Endothelial cell of umbilical vein (primary cell): ENCODE results near the gene PPFIA2. TPM values are rescaled to one million over a fixed set of nuclear protein-coding genes. Genes with fewer than 3 reads are reported as not detected.

Source experiments
- BruUV-seq: library from RNA; stranded (reverse); fragments of 400-500 nt; replicated peaks from 2 replicates; lab custom pipeline; 2021; lab: Mats Ljungman, UMichigan
- CTCF ChIA-PET: fragments of 300-600, 350-600 bp; sonication (Branson Sonifier 250); formaldehyde crosslinking; loops from one replicate; lab custom pipeline; 2021; ENCODE audit warnings: antibody characterized with exemption, inconsistent platforms; lab: Charles Lee
- POLR2A ChIA-PET: fragments of 300-600, 350-600 bp; sonication (Branson Sonifier 250); formaldehyde crosslinking; loops from one replicate; lab custom pipeline; 2021; ENCODE audit warnings: antibody characterized with exemption, inconsistent platforms; lab: Charles Lee
- DNase-seq: peaks from one replicate; pipeline ENCODE4 v3.0.0-alpha.2; 2011; ENCODE audit warnings: low read depth, low spot score
- FAIRE-seq: peaks from 2 replicates; lab custom pipeline; 2011; peaks lifted over from hg19 to GRCh38; lab: Jason Lieb, UNC
- H2AFZ ChIP-seq: 2 replicates; pipeline ENCODE4 v1.6.0; 2012; ENCODE audit warnings: low read depth, low read length, control low read depth, inconsistent platforms
- H3K27ac ChIP-seq: 2 replicates; pipeline ENCODE4 v1.5.1; 2011; ENCODE audit warnings: low read depth, mild to moderate bottlenecking, control low read depth, low read length, moderate library complexity; ENCODE audit not compliant: insufficient read depth
- H3K27me3 ChIP-seq, 2 experiments: 2 replicates each; pipeline versions ENCODE4 v1.6.0 to v1.6.1; 2011; ENCODE audit warnings: low read length in 2 of 2, mixed read lengths in 1 of 2; ENCODE audit not compliant: control insufficient read depth in 2 of 2, insufficient read depth in 2 of 2
- H3K36me3 ChIP-seq, 2 experiments: 2 replicates in 1 of 2; 3 replicates in 1 of 2; pipeline ENCODE4 v1.5.1; 2011; ENCODE audit warnings: low read length in 2 of 2, mild to moderate bottlenecking in 1 of 2, moderate library complexity in 1 of 2; ENCODE audit not compliant: control insufficient read depth in 2 of 2, insufficient read depth in 2 of 2; ENCODE audit errors: extremely low read depth in 1 of 2
- H3K4me1 ChIP-seq: 3 replicates; pipeline ENCODE4 v1.5.1; 2011; ENCODE audit warnings: mild to moderate bottlenecking, low read length; ENCODE audit not compliant: control insufficient read depth, insufficient read depth; ENCODE audit errors: extremely low read depth
- H3K4me2 ChIP-seq: 2 replicates; pipeline ENCODE4 v1.6.1; 2011; ENCODE audit warnings: low read length, control low read depth, mixed read lengths; ENCODE audit not compliant: insufficient read depth
- H3K4me3 ChIP-seq, 3 experiments: fragments of 200-600 bp in 1 of 3; sonication (generic), shearing (Covaris generic) in 1 of 3; replicated peaks in 1 of 3; 2 replicates each; pipeline ENCODE4 v1.5.1; 2011 to 2016; ENCODE audit warnings: control low read depth in 3 of 3, low read length in 3 of 3, mild to moderate bottlenecking in 2 of 3, inconsistent platforms in 1 of 3, low read depth in 1 of 3, moderate library complexity in 1 of 3; ENCODE audit not compliant: insufficient read depth in 1 of 3
- H3K79me2 ChIP-seq: 2 replicates; pipeline ENCODE4 v1.6.0; 2012; ENCODE audit warnings: low read length, inconsistent platforms; ENCODE audit not compliant: control insufficient read depth, insufficient read depth
- H3K9ac ChIP-seq: replicated peaks from 2 replicates; pipeline ENCODE3; 2011; ENCODE audit warnings: low read length, control low read depth; ENCODE audit not compliant: insufficient read depth; ENCODE audit errors: extremely low read depth
- H3K9me1 ChIP-seq: replicated peaks from 3 replicates; pipeline ENCODE4 v1.6.0; 2011; ENCODE audit warnings: mild to moderate bottlenecking, low read length; ENCODE audit not compliant: control insufficient read depth, insufficient read depth; ENCODE audit errors: extremely low read depth
- H3K9me3 ChIP-seq: replicated peaks from 2 replicates; pipeline ENCODE4 v1.5.1; 2012; ENCODE audit warnings: low read length, inconsistent platforms; ENCODE audit not compliant: control insufficient read depth, insufficient read depth
- H4K20me1 ChIP-seq: replicated peaks from 2 replicates; pipeline ENCODE3; 2011; ENCODE audit warnings: mild to moderate bottlenecking, low read length; ENCODE audit not compliant: control insufficient read depth, insufficient read depth; ENCODE audit errors: extremely low read depth
- CTCF ChIP-seq, 2 donors: IDR thresholded peaks; 1 replicate in 1 of 2; 2 replicates in 1 of 2; pipeline ENCODE4 v1.5.1; 2011; ENCODE audit warnings: low read length in 2 of 2, mild to moderate bottlenecking in 2 of 2, moderate library complexity in 2 of 2, control low read depth in 1 of 2, inconsistent platforms in 1 of 2, low read depth in 1 of 2; ENCODE audit not compliant: insufficient read depth in 1 of 2; ENCODE audit errors: extremely low read depth in 1 of 2
- EZH2 ChIP-seq: IDR thresholded peaks from 2 replicates; pipeline ENCODE4 v1.6.1; 2012; ENCODE audit warnings: borderline replicate concordance, low read depth, mild to moderate bottlenecking, moderate library complexity, low read length, inconsistent platforms; ENCODE audit not compliant: severe bottlenecking
- FOS ChIP-seq: IDR thresholded peaks from 2 replicates; pipeline ENCODE4 v1.6.1; 2011; ENCODE audit warnings: mild to moderate bottlenecking, low read length, moderate library complexity, borderline replicate concordance; ENCODE audit not compliant: insufficient read depth
- GATA2 ChIP-seq: IDR thresholded peaks from 2 replicates; pipeline ENCODE4 v1.7.0; 2011; ENCODE audit warnings: low read depth, mild to moderate bottlenecking, moderate library complexity, mixed read lengths, low read length; ENCODE audit not compliant: insufficient read length, insufficient read depth
- JUN ChIP-seq: IDR thresholded peaks from 2 replicates; pipeline ENCODE4 v1.6.1; 2011; ENCODE audit warnings: borderline replicate concordance, low read depth; ENCODE audit not compliant: insufficient read length, insufficient read depth
- MYC ChIP-seq: IDR thresholded peaks from one replicate; pipeline ENCODE4 v1.6.1; 2011; ENCODE audit warnings: mild to moderate bottlenecking, low read depth, low read length
- POLR2A ChIP-seq: IDR thresholded peaks from 2 replicates; pipeline ENCODE4 v1.6.1; 2012; ENCODE audit warnings: low read depth, mild to moderate bottlenecking, control low read depth, low read length
- POLR2AphosphoS5 ChIP-seq: IDR thresholded peaks from 2 replicates; pipeline ENCODE4 v1.6.1; 2012; ENCODE audit warnings: low read depth, mild to moderate bottlenecking, control low read depth, low read length, moderate library complexity; ENCODE audit not compliant: insufficient read depth
- dilution Hi-C: fragments of 300-500 bp; cut with MboI; formaldehyde crosslinking; loops from one replicate; pipeline ENCODE4 v1.15.0; 2019; ENCODE audit warnings: low sequenced_read_pairs; ENCODE audit not compliant: extremely low pct_ligation_motif_present
- intact Hi-C: fragments of 100-400 bp; cut with micrococcal nuclease; formaldehyde crosslinking; loops from one replicate; pipeline ENCODE4 v1.10.0; 2022
- polyA plus RNA-seq, 4 experiments: library from polyadenylated mRNA; depleted of rRNA in 3 of 4; stranded (reverse) in 3 of 4; unstranded in 1 of 4; fragments of >200 nt; gene quantifications; 2 replicates each; pipeline versions ENCODE4 v1.2.1 to v1.2.3, GENCODE V29; 2011 to 2012; ENCODE audit warnings: missing spikeins in 1 of 4
- total RNA-seq: library from RNA; stranded (reverse); gene quantifications from 2 replicates; pipeline ENCODE4 v1.2.3, GENCODE V29; 2021
- TF ChIP-seq, protein P1 (sequence below): IDR thresholded peaks from 2 replicates; pipeline ENCODE4 v1.6.1; 2011; ENCODE audit not compliant: insufficient read depth, insufficient read length

The PPFIA2 gene
- total and polyA plus RNA-seq, 2 donors (not counting 3 experiments of a cell fraction or from before 2014, with no cell fraction given), result not detected

- Histone ChIP-seq H3K4me2 (no peak overlapping the region), H3K4me1 (no peaks in the 10 kb centered on the region), H3K79me2 (no peaks in the 10 kb centered on the region), H2AFZ (no peak overlapping the region), H3K9me3 (no peaks in the 10 kb centered on the region), H3K27me3 (no peaks in the 10 kb centered on the region), H3K4me3 (no peak overlapping the region), H4K20me1 (no peaks in the 10 kb centered on the region), H3K9ac (no peak overlapping the region), H3K36me3 (no peaks in the 10 kb centered on the region), H3K27ac (no peak overlapping the region), H3K9me1 (no peaks in the 10 kb centered on the region)
- ChIA-PET POLR2A (no interaction called here), CTCF (interaction anchor here (0.6 to 1.4 kb wide), 4 partner anchors 10 to 1138 kb away, joined by 3 to 5 read pairs (median 3); no protein-coding TSS in a partner anchor)
- TF ChIP-seq FOS (no peak), POLR2A (no peak), GATA2 (no peak), POLR2AphosphoS5 (no peak), CTCF (IDR thresholded peaks at IDR 0.05; ENCODE audit: extremely low read depth in 1 of 2, insufficient read depth in 1 of 2, low read depth in 1 of 2, low read length in 2 of 2) (no peak), JUN (no peak), MYC (no peak), EZH2 (no peak)
- TF ChIP-seq, protein P1, sequence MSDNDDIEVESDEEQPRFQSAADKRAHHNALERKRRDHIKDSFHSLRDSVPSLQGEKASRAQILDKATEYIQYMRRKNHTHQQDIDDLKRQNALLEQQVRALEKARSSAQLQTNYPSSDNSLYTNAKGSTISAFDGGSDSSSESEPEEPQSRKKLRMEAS, result no peak
- DNase-seq, result no peak
- FAIRE-seq, result no peak
- intact Hi-C loops, result no loop called here
- no TSS peak for BruUV-seq
- dilution Hi-C loops, result no loop called here
Measured at GRCh38 chr12:81378601-81379285, 380.4 kb downstream of the PPFIA2 start.
